IMR-90 (cell line): ENCODE data around the gene SLC30A1. TPM values are rescaled to one million over a fixed set of nuclear protein-coding genes. Genes with fewer than 3 reads are reported as not detected.

Experiments
- ATAC-seq: fragments of 200-7000 bp; cut with Tn5 transposase; 2 replicates; pipeline ENCODE4 v1.9.1; 2020; ENCODE audit warnings: low read depth, mild to moderate bottlenecking, moderate library complexity
- BruUV-seq: library from RNA; stranded (reverse); fragments of 400-500 nt; replicated peaks from 2 replicates; lab custom pipeline; 2021; lab: Mats Ljungman, UMichigan
- CTCF ChIA-PET: fragments of 300-600 bp; formaldehyde crosslinking; extraction: SDS; loops from one replicate; lab custom pipeline; 2021; ENCODE audit warnings: antibody characterized with exemption; lab: Yijun Ruan, JAX
- POLR2A ChIA-PET: fragments of 300-600 bp; sonication (Branson Sonifier 250); formaldehyde crosslinking; loops from one replicate; lab custom pipeline; 2022; ENCODE audit warnings: antibody characterized with exemption; ENCODE audit not compliant: unreplicated experiment; lab: Charles Lee
- DNase-seq: peaks from one replicate; pipeline ENCODE4 v3.0.0; 2013
- H2AFZ ChIP-seq: replicated peaks from 2 replicates; pipeline ENCODE3; 2013; ENCODE audit warnings: low read length, mild to moderate bottlenecking; ENCODE audit not compliant: poor library complexity
- H2AK5ac ChIP-seq: 2 replicates; pipeline ENCODE4 v1.6.1; 2013; ENCODE audit warnings: low read depth, low read length, inconsistent platforms
- H2AK9ac ChIP-seq: replicated peaks from 2 replicates; pipeline ENCODE3; 2013; ENCODE audit warnings: mild to moderate bottlenecking, low read depth, low read length, moderate library complexity; ENCODE audit not compliant: poor library complexity
- H2BK120ac ChIP-seq: 2 replicates; pipeline ENCODE4 v1.6.1; 2013; ENCODE audit warnings: low read depth, low read length, inconsistent platforms
- H2BK15ac ChIP-seq: 3 replicates; pipeline ENCODE4 v1.6.1; 2013; ENCODE audit warnings: low read depth, low read length, inconsistent platforms
- H2BK20ac ChIP-seq: 2 replicates; pipeline ENCODE4 v1.6.1; 2013; ENCODE audit warnings: low read depth, mild to moderate bottlenecking, inconsistent platforms, low read length, moderate library complexity
- H2BK5ac ChIP-seq: 2 replicates; pipeline ENCODE4 v1.6.1; 2013; ENCODE audit warnings: mild to moderate bottlenecking, low read depth, low read length, inconsistent platforms; ENCODE audit not compliant: poor library complexity, severe bottlenecking
- H3K14ac ChIP-seq: replicated peaks from 2 replicates; pipeline ENCODE4 v1.6.1; 2013; ENCODE audit warnings: low read depth, low read length, inconsistent platforms
- H3K18ac ChIP-seq: 2 replicates; pipeline ENCODE4 v1.6.1; 2013; ENCODE audit warnings: low read depth, low read length, control low read depth
- H3K23ac ChIP-seq: 2 replicates; pipeline ENCODE4 v1.6.1; 2013; ENCODE audit warnings: low read depth, low read length, inconsistent platforms
- H3K27ac ChIP-seq: 2 replicates; pipeline ENCODE4 v1.5.1; 2013; ENCODE audit warnings: mild to moderate bottlenecking, control low read depth, low read length; ENCODE audit not compliant: insufficient read depth
- H3K27me3 ChIP-seq: 2 replicates; pipeline ENCODE4 v1.6.1; 2013; ENCODE audit warnings: low read length; ENCODE audit not compliant: control insufficient read depth, insufficient read depth
- H3K36me3 ChIP-seq: 2 replicates; pipeline ENCODE4 v1.6.1; 2013; ENCODE audit warnings: low read length, mixed read lengths; ENCODE audit not compliant: control insufficient read depth, insufficient read depth
- H3K4ac ChIP-seq: 2 replicates; pipeline ENCODE4 v1.6.1; 2013; ENCODE audit warnings: low read depth, low read length, inconsistent platforms
- H3K4me1 ChIP-seq: 2 replicates; pipeline ENCODE4 v1.6.1; 2013; ENCODE audit warnings: low read length, mixed read lengths; ENCODE audit not compliant: control insufficient read depth, insufficient read depth
- H3K4me2 ChIP-seq: 2 replicates; pipeline ENCODE4 v1.6.1; 2013; ENCODE audit warnings: low read depth, mild to moderate bottlenecking, control low read depth, low read length, moderate library complexity
- H3K4me3 ChIP-seq: 2 replicates; pipeline ENCODE4 v1.5.1; 2013; ENCODE audit warnings: low read depth, mild to moderate bottlenecking, control low read depth, low read length, moderate library complexity; ENCODE audit not compliant: insufficient read depth
- H3K56ac ChIP-seq: 2 replicates; pipeline ENCODE4 v1.6.1; 2013; ENCODE audit warnings: low read length, inconsistent platforms; ENCODE audit not compliant: insufficient read depth; ENCODE audit errors: extremely low read depth
- H3K79me1 ChIP-seq, 2 experiments: 2 replicates each; pipeline ENCODE4 v1.6.1; 2013; ENCODE audit warnings: low read length in 2 of 2, inconsistent platforms in 1 of 2, low read depth in 1 of 2
- H3K9ac ChIP-seq: 2 replicates; pipeline ENCODE4 v1.6.1; 2013; ENCODE audit warnings: low read depth, low read length, control low read depth
- H3K9me1 ChIP-seq: 2 replicates; pipeline ENCODE4 v1.6.1; 2013; ENCODE audit warnings: low read length, inconsistent platforms; ENCODE audit not compliant: insufficient read depth
- H3K9me3 ChIP-seq: 2 replicates; pipeline ENCODE4 v1.6.1; 2013; ENCODE audit warnings: low read length; ENCODE audit not compliant: control insufficient read depth, insufficient read depth
- H4K20me1 ChIP-seq: 2 replicates; pipeline ENCODE4 v1.6.1; 2013; ENCODE audit warnings: low read length, inconsistent platforms; ENCODE audit not compliant: insufficient read depth
- H4K5ac ChIP-seq: 2 replicates; pipeline ENCODE4 v1.6.1; 2013; ENCODE audit warnings: mild to moderate bottlenecking, low read depth, low read length, control low read depth
- H4K8ac ChIP-seq, 2 experiments: 2 replicates each; pipeline ENCODE4 v1.6.1; 2013; ENCODE audit warnings: low read depth in 2 of 2, low read length in 2 of 2, control low read depth in 1 of 2, inconsistent platforms in 1 of 2
- H4K91ac ChIP-seq: 2 replicates; pipeline ENCODE4 v1.6.1; 2013; ENCODE audit warnings: low read depth, low read length, inconsistent platforms; ENCODE audit not compliant: insufficient read depth
- CEBPB ChIP-seq: IDR thresholded peaks from 2 replicates; pipeline ENCODE4 v1.6.1; 2012; ENCODE audit warnings: low read depth, low read length, improper control_type of control experiment
- CHD1 ChIP-seq: IDR thresholded peaks from 2 replicates; pipeline ENCODE4 v1.6.1; 2012; ENCODE audit warnings: low read depth, low read length, improper control_type of control experiment
- MAFK ChIP-seq: IDR thresholded peaks from 2 replicates; pipeline ENCODE4 v1.6.1; 2012; ENCODE audit warnings: low read depth, low read length, improper control_type of control experiment
- POLR2A ChIP-seq: IDR thresholded peaks from 2 replicates; pipeline ENCODE4 v1.6.1; 2012; ENCODE audit warnings: mild to moderate bottlenecking, low read depth, low read length
- RAD21 ChIP-seq: IDR thresholded peaks from 2 replicates; pipeline ENCODE4 v1.6.1; 2012; ENCODE audit warnings: low read length, improper control_type of control experiment
- RCOR1 ChIP-seq: IDR thresholded peaks from 2 replicates; pipeline ENCODE4 v1.6.1; 2012; ENCODE audit warnings: mild to moderate bottlenecking, low read length, improper control_type of control experiment; ENCODE audit not compliant: insufficient replicate concordance
- SMC3 ChIP-seq: fragments of 150-350 bp; IDR thresholded peaks from 2 replicates; pipeline ENCODE4 v1.6.1; 2016; ENCODE audit warnings: low read depth, mild to moderate bottlenecking, antibody characterized with exemption, low read length, moderate library complexity
- USF2 ChIP-seq: fragments of 150-350 bp; IDR thresholded peaks from 2 replicates; pipeline ENCODE4 v1.6.1; 2017; ENCODE audit warnings: mild to moderate bottlenecking, antibody characterized with exemption, low read length, low read depth
- WGBS, 2 experiments: methylation state at CpG; one replicate each; pipeline versions ENCODE4 v1.1.5 to v1.1.7; 2013; ENCODE audit warnings: missing lambda C conversion rate in 2 of 2; ENCODE audit not compliant: insufficient read length in 1 of 2; ENCODE audit errors: extremely low coverage in 2 of 2; 5-methylcytosine and 5-hydroxymethylcytosine counted together
- dilution Hi-C: fragments of 300-500 bp; cut with HindIII; formaldehyde crosslinking; loops from one replicate; pipeline ENCODE4 v1.14.3; 2018; ENCODE audit warnings: low sequenced_read_pairs; ENCODE audit not compliant: unreplicated experiment
- in situ Hi-C: fragments of 300-500 bp; cut with MboI; formaldehyde crosslinking; loops from 3 replicates; pipeline ENCODE4 v1.14.3; 2019; ENCODE audit warnings: low sequenced_read_pairs, inconsistent platforms, mixed read lengths
- intact Hi-C: fragments of 100-400 bp; cut with micrococcal nuclease; formaldehyde crosslinking; loops from 2 replicates; pipeline ENCODE4 v1.10.0; 2022
- polyA plus RNA-seq, 3 experiments: library from polyadenylated mRNA; depleted of rRNA; stranded (reverse); fragments of >200 nt; gene quantifications; 2 replicates each; pipeline ENCODE4 v1.2.3, GENCODE V29; 2012; ENCODE audit warnings: low replicate concordance in 1 of 3
- total RNA-seq: library from RNA; depleted of rRNA; stranded (reverse); fragments of >200 nt; gene quantifications from 2 replicates; pipeline ENCODE4 v1.2.3, GENCODE V29; 2012

The SLC30A1 gene
- total and polyA plus RNA-seq, 2 of the 4 experiments (the other 2 are of a cell fraction) = 5.4 to 8.4 TPM

GRCh38 chr1:211586538-211586937 lies 7.6 kb upstream of the SLC30A1 start:
- TF ChIP-seq RCOR1 = no peak
- TF ChIP-seq CEBPB = no peak
- no peak for TF ChIP-seq SMC3
- TF ChIP-seq MAFK = no peak
- TF ChIP-seq RAD21 = no peak
- no peak for TF ChIP-seq USF2
- no peak for TF ChIP-seq CHD1
- TF ChIP-seq POLR2A = no peak
- no peak overlapping the region for H2AK5ac ChIP-seq
- no peak overlapping the region for H4K91ac ChIP-seq
- dilution Hi-C loops = no loop called here
- no peak overlapping the region for H2BK5ac ChIP-seq
- H3K56ac ChIP-seq = no peak overlapping the region
- ChIA-PET CTCF (no interaction called here), POLR2A (no interaction called here)
- no peaks in the 10 kb centered on the region for H3K79me1 ChIP-seq
- no peak overlapping the region for H2BK15ac ChIP-seq
- no peak overlapping the region for H3K4ac ChIP-seq
- no peak overlapping the region for H2AFZ ChIP-seq
- no peak overlapping the region for H4K8ac ChIP-seq
- peaks cover 3% of the 10 kb centered on the region; the same call in 1 of the 2 replicates for H3K4me1 ChIP-seq
- H3K9ac ChIP-seq = no peak overlapping the region
- no peak overlapping the region for H4K5ac ChIP-seq
- H4K20me1 ChIP-seq = no peaks in the 10 kb centered on the region
- intact Hi-C loops = no loop called here
- no CpG with 5 or more reads among the region's 4 CpGs for WGBS, 2 experiments
- no peak overlapping the region for H3K14ac ChIP-seq
- H3K4me3 ChIP-seq = no peak overlapping the region
- no peak overlapping the region for H3K27ac ChIP-seq
- no peak for ATAC-seq
- no peaks in the 10 kb centered on the region for H3K9me3 ChIP-seq
- in situ Hi-C loops = no loop called here
- H2BK120ac ChIP-seq = no peak overlapping the region
- BruUV-seq = no TSS peak
- H3K36me3 ChIP-seq = no peaks in the 10 kb centered on the region
- H3K23ac ChIP-seq = no peak overlapping the region
- no peak overlapping the region for H3K18ac ChIP-seq
- H2BK20ac ChIP-seq = no peak overlapping the region
- no peak overlapping the region for H2AK9ac ChIP-seq
- no peak overlapping the region for H3K4me2 ChIP-seq
- H3K9me1 ChIP-seq = no peaks in the 10 kb centered on the region
- no peak for DNase-seq
- H3K27me3 ChIP-seq = no peaks in the 10 kb centered on the region
